H54 (cell line): ENCODE measurements around the gene GABRB2.
"Not testable (repeated sequence)": the region's sequence is repeated elsewhere in the genome, so short reads cannot be mapped to it uniquely, and the experiment has no call there.

Experiments
- DNase-seq: peaks from one replicate; pipeline ENCODE4 v3.0.0; 2011; ENCODE audit warnings: low spot score, mixed read lengths; ENCODE audit not compliant: insufficient read length
- FAIRE-seq: peaks from 3 replicates; lab custom pipeline; 2011; peaks lifted over from hg19 to GRCh38; lab: Jason Lieb, UNC
- POLR2A ChIP-seq: IDR thresholded peaks from 2 replicates; pipeline ENCODE4 v1.6.1; 2011; ENCODE audit warnings: low read depth, mild to moderate bottlenecking, low read length

Gene GABRB2

DNA sequence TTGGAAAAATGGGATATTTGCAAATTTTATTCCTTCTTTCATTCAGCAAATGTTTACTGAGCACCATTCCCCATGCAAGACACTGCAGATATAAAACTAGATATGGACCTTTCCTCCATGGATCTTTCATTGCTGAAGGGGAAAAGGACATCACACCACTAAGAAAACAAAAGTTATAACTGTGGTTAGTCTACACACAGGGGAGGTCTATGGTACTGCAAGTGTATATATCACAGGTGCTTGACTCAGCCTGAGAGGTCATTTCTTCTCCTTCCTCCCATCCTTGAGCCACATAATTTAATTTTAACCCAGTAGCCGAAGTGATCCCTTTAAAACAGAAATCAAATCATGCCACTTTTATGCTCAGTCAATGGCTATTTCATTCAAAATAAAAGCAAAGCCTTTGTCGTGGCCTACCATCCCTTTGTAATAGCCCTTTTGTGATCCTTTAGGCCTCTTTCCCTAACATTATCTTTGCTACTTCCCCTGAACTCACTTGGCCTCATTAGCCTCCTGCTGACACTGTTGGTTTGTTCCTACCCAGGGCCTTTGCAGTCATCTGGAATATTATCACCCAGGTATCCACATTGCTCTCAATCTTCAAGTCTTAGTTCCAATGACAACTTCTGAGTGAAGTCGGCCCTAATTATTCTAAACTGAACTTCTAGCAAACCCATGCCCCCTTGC, 213.2 kb downstream of the GABRB2 start:
- DNase-seq (no peak), FAIRE-seq (no peak)
- TF ChIP-seq POLR2A, result no peak

GRCh38 chr5:161332343-161332742, 214.2 kb downstream of the GABRB2 start:
- no peak for TF ChIP-seq POLR2A
- DNase-seq (no peak), FAIRE-seq (no peak)

DNA sequence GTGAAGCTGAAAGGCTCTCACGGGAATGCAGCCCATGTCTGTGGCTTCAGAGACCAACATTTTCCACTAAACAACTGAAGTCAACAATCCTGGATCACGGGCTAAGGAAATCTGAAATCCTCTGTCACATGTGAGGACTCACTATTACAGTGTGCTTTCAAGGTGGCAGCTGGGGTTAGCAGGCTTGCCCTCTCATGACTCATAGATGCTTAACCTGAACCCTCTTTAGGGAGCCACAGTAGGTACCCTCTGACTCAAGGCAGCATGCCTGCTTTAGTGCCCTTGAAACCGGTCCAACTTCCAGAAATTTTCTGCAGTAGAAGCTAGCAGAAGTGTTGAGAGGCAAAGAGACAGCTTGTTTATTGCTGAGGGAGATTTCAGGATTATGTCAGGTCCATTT, 232.5 kb downstream of the GABRB2 start:
- no peak for FAIRE-seq

GRCh38 chr5:161312882-161313281, 233.6 kb downstream of the GABRB2 start:
- DNase-seq, result no peak
- FAIRE-seq, result no peak
- TF ChIP-seq POLR2A, result no peak

More for the DNA sequence above, 232.5 kb downstream of the GABRB2 start:
- no peak for TF ChIP-seq POLR2A
- no peak for DNase-seq

- FAIRE-seq (no peak), DNase-seq (no peak)
- TF ChIP-seq POLR2A, result no peak
Measured at GRCh38 chr5:161311965-161312364, 234.6 kb downstream of the GABRB2 start.

DNA sequence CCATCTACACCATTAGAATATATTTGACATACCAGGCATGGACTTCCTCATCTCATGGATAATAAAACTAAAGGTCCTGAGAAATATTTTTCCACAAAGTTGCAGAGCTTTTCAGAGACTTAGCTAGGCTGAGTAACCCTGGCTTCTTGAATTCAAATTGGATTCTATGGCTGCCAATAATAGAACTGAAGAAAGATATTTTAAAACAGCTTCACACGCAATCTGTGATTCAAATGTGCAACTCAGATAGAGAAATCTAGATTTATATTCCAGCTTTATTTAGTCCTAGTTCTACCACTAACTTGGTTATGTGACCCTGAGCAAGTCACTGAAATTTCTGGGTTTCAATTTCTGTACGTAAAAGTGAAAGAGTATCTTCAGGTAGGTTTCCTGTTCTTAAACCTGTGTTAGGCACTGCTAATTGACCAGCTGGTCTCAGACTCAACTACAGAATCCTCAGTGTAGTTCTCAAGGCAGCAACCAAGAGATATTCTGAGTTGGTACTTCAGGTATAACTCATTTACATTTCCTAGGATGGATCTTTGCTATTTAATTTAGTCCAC, 235.3 kb downstream of the GABRB2 start:
- TF ChIP-seq POLR2A, result no peak
- DNase-seq (no peak), FAIRE-seq (no peak)

DNA sequence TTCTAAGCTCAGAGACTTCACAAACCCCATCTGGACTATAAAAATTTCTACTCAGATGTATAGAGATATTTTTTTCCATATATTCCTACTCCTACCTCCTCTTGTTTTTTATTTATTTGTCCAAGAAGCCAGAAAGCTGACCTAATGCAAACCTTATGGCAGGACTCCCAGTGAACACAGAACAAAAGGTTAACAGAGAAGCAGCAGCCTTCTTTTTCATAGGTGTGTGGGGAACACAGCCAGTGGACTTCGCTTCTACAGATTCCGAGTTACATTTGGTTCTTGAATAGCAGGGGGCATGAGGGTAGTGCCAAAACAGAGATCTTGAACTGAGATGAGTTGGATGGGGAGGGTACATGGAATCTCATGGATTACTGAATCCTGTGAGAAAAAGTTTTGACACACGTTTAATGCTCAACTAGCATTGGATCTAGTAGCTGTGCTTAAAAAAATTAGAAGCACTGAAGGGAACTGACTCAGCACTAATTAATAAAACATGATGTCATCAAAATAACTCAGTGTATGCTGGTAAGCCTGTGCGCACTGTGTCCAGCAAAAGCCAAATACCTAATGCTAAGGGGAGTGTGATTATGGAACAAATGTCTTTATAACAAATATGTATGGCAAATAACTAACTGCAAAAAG, 240.1 kb downstream of the GABRB2 start:
- TF ChIP-seq POLR2A, result no peak
- FAIRE-seq (no peak), DNase-seq (no peak)

DNA sequence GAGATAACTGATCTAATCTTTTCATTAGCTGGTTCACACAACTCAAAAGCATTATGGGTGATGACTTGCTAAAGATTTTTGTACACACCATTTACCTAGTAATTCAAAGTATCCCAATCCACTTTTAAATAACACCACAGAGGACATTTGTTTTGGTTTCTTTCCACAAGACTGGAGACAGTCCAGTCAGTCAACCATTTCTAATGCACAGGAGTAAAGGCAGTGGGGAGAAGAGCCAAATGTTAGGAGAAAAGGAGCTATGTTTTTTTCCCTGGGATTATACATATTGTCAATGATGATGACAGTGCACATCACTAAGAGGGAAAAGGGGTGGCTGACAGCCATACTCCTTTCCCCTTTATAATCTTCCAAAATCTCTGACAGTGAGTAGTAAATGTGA, 240.9 kb downstream of the GABRB2 start:
- TF ChIP-seq POLR2A, result no peak

GRCh38 chr5:161302559-161302958, 244.0 kb downstream of the GABRB2 start:
- FAIRE-seq, result no peak
- no peak for DNase-seq
- no peak for TF ChIP-seq POLR2A

More for the DNA sequence above, 240.9 kb downstream of the GABRB2 start:
- DNase-seq (no peak), FAIRE-seq (no peak)

GRCh38 chr5:161301586-161301985, 244.9 kb downstream of the GABRB2 start:
- TF ChIP-seq POLR2A, result no peak
- FAIRE-seq, result no peak

DNA sequence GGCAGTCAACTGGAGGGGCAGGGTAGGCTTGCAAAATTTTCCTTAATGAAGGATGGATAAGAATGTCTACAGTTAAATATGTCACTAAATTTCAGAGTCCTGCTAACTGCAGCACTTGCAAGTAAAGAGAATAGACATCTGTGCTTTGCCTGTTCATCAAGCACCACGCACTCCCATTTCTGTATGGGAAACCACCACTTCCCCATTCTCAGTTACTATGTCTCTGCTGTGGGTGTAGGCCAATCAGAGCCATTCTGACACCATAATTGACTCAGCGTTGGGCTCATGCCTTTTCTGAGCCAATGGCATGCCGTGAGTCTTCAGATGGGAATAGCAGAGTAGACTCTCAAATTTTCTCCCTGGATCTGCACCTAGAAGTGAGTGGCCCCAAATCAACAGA, 247.5 kb downstream of the GABRB2 start:
- FAIRE-seq, result no peak
- no peak for TF ChIP-seq POLR2A
- DNase-seq, result no peak

More at GRCh38 chr5:161301586-161301985, 244.9 kb downstream of the GABRB2 start:
- DNase-seq, result no peak

GRCh38 chr5:161297388-161297787, 249.1 kb downstream of the GABRB2 start:
- FAIRE-seq, DNase-seq: not testable (repeated sequence)

GRCh38 chr5:161295721-161296250, 250.7 kb downstream of the GABRB2 start:
- no peak for FAIRE-seq
- TF ChIP-seq POLR2A, result no peak
- DNase-seq, result no peak

DNA sequence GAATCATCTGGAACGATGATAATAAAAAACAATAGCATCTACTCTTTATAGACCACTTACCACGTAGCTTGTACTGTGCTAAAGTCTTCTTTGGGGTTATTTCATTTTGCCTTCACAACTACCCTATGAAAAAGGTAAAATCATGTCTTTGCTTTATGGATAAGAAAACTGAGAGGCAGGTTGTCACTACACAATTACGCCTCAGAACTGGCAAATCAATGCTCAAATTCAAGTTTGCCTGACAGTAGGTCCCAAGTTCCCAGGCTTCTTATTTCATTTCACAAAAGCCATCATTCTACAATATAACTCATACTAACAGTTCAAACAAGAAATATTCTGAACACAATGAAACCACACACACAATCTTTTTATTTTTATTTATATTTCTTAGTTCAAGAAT, 258.5 kb downstream of the GABRB2 start:
- no peak for FAIRE-seq
- no peak for TF ChIP-seq POLR2A

More for the DNA sequence above, 258.5 kb downstream of the GABRB2 start:
- DNase-seq, result no peak
